ENCODE results near the gene GOLGA6D.

- TF ChIP-seq, protein P1, sequence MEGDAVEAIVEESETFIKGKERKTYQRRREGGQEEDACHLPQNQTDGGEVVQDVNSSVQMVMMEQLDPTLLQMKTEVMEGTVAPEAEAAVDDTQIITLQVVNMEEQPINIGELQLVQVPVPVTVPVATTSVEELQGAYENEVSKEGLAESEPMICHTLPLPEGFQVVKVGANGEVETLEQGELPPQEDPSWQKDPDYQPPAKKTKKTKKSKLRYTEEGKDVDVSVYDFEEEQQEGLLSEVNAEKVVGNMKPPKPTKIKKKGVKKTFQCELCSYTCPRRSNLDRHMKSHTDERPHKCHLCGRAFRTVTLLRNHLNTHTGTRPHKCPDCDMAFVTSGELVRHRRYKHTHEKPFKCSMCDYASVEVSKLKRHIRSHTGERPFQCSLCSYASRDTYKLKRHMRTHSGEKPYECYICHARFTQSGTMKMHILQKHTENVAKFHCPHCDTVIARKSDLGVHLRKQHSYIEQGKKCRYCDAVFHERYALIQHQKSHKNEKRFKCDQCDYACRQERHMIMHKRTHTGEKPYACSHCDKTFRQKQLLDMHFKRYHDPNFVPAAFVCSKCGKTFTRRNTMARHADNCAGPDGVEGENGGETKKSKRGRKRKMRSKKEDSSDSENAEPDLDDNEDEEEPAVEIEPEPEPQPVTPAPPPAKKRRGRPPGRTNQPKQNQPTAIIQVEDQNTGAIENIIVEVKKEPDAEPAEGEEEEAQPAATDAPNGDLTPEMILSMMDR (IDR thresholded peaks at IDR 0.05; ENCODE audit: extremely low read depth in 1 of 2, insufficient read depth in 1 of 2, low read depth in 1 of 2, low read length in 2 of 2) = no peak
- no peak for TF ChIP-seq POLR2AphosphoS5 (IDR thresholded peaks at IDR 0.05; ENCODE audit: insufficient read depth, low read depth, low read length)
- no peak for TF ChIP-seq MYC (IDR thresholded peaks at IDR 0.05; ENCODE audit: low read depth, low read length)
- no peak for TF ChIP-seq POLR2A (IDR thresholded peaks at IDR 0.05; ENCODE audit: low read depth, low read length)
- no peak for TF ChIP-seq EZH2 (IDR thresholded peaks at IDR 0.05; ENCODE audit: borderline replicate concordance, low read depth, low read length, severe bottlenecking)
- TF ChIP-seq FOS (IDR thresholded peaks at IDR 0.05; ENCODE audit: borderline replicate concordance, insufficient read depth, low read length) = no peak
- TF ChIP-seq, protein P2, sequence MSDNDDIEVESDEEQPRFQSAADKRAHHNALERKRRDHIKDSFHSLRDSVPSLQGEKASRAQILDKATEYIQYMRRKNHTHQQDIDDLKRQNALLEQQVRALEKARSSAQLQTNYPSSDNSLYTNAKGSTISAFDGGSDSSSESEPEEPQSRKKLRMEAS (IDR thresholded peaks at IDR 0.05; ENCODE audit: insufficient read depth, insufficient read length) = no peak
- TF ChIP-seq JUN (IDR thresholded peaks at IDR 0.05; ENCODE audit: borderline replicate concordance, insufficient read depth, insufficient read length, low read depth) = no peak
These were observed 23.6 kb downstream of the GOLGA6D start for GRCh38 chr15:75306188-75306587.

Data from endothelial cell of umbilical vein (primary cell).